ENCODE measurements around the gene SUGP1.

DNA sequence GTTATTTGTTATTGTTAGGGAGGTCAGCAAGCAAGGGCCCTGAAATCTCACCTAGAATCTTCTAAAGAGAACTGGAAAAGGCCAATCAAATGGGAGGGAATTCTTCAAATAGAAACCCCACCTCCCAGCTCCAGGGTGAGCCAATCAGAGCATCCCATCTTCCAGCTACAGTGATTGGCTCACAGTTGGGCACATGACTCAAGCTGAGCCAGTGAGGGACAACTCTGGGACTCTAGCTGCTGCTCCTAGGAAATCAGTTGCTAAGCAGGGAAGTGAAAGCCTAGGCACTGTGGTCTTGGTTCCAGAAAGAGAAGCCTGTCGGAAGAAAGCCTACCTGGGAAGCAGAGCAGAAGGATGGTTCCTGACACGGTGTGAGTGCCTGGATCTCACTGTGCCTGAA, 60.6 kb downstream of the SUGP1 start:
- TF ChIP-seq, protein P1, sequence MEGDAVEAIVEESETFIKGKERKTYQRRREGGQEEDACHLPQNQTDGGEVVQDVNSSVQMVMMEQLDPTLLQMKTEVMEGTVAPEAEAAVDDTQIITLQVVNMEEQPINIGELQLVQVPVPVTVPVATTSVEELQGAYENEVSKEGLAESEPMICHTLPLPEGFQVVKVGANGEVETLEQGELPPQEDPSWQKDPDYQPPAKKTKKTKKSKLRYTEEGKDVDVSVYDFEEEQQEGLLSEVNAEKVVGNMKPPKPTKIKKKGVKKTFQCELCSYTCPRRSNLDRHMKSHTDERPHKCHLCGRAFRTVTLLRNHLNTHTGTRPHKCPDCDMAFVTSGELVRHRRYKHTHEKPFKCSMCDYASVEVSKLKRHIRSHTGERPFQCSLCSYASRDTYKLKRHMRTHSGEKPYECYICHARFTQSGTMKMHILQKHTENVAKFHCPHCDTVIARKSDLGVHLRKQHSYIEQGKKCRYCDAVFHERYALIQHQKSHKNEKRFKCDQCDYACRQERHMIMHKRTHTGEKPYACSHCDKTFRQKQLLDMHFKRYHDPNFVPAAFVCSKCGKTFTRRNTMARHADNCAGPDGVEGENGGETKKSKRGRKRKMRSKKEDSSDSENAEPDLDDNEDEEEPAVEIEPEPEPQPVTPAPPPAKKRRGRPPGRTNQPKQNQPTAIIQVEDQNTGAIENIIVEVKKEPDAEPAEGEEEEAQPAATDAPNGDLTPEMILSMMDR (IDR thresholded peaks at IDR 0.05; ENCODE audit: poor library complexity): no peak
- TF ChIP-seq EZH2 (IDR thresholded peaks at IDR 0.05; ENCODE audit: borderline replicate concordance) (no peak), EZH2phosphoT487 (IDR thresholded peaks at IDR 0.05; ENCODE audit: low read depth, severe bottlenecking, unreplicated experiment) (no peak)
